H1 (cell line): ENCODE results near the gene CKB. TPM values are rescaled to one million over a fixed set of nuclear protein-coding genes. Genes with fewer than 3 reads are reported as not detected.

Experiments
- CHD1 ChIP-seq: IDR thresholded peaks from 2 replicates; pipeline ENCODE4 v1.6.1; 2012; ENCODE audit warnings: low read depth, low read length, improper control_type of control experiment
- PHF8 ChIP-seq: fragments of 200-600 bp; sonication (generic); conservative IDR thresholded peaks from 2 replicates; pipeline ENCODE4 v1.7.1; 2012; ENCODE audit warnings: low read depth, mild to moderate bottlenecking, inconsistent platforms, low read length, moderate library complexity
- ZNF274 ChIP-seq: IDR thresholded peaks from 2 replicates; pipeline ENCODE4 v1.7.0; 2012; ENCODE audit warnings: low read length, borderline replicate concordance; ENCODE audit errors: extremely low read depth
- polyA plus RNA-seq, 7 experiments: library from polyadenylated mRNA; depleted of rRNA in 3 of 7; stranded (reverse) in 5 of 7; unstranded in 2 of 7; fragments of >200 nt in 5 of 7; fragments of 200-250 nt in 2 of 7; gene quantifications; 1 replicate in 5 of 7; 2 replicates in 1 of 7; 4 replicates in 1 of 7; pipeline versions ENCODE4 v1.2.1 to v1.2.3, GENCODE V29; 2011 to 2013; ENCODE audit warnings: missing spikeins in 2 of 7, mixed read lengths in 2 of 7
- total RNA-seq: library from RNA; stranded (reverse); fragmentation: NEBNext Ultra II Directional; extraction: Animal tissue kit (Norgen Biotek cat#: 25700); gene quantifications from 2 replicates; pipeline ENCODE4 v1.2.1, GENCODE V29; 2021

Gene CKB
- total and polyA plus RNA-seq, 2 of the 8 experiments (the other 6 are each of a cell fraction or from before 2014, with no cell fraction given): 538 to 950 TPM

- no peak for TF ChIP-seq CHD1
- no peak for TF ChIP-seq ZNF274
- TF ChIP-seq PHF8: no peak
These were observed 11.5 kb upstream of the CKB start (continued) for GRCh38 chr14:103533999-103534575.
